ENCODE data around the gene AACS.

GRCh38 chr12:125105600-125105999 is 40.4 kb downstream of the AACS start:
- TF ChIP-seq CTCF (IDR thresholded peaks at IDR 0.05) (no peak), EZH2 (IDR thresholded peaks at IDR 0.05; ENCODE audit: borderline replicate concordance, insufficient read depth, low read depth, low read length, poor library complexity, severe bottlenecking) (no peak)
